GM12878 (cell line): ENCODE results near the gene SLC16A10. TPM values are rescaled to one million over a fixed set of nuclear protein-coding genes. Genes with fewer than 3 reads are reported as not detected.

Source experiments
- ATAC-seq: fragments of 200-7000 bp; cut with Tn5 transposase; 3 replicates; pipeline ENCODE4 v1.9.1; 2020; ENCODE audit warnings: mild to moderate bottlenecking, moderate library complexity
- BruUV-seq: library from RNA; stranded (reverse); fragments of 400-500 nt; replicated peaks from 2 replicates; lab custom pipeline; 2021; lab: Mats Ljungman, UMichigan
- CTCF ChIA-PET: fragments of 300-600 bp; sonication (Branson Sonifier 250); formaldehyde crosslinking; extraction: SDS; loops from one replicate; lab custom pipeline; 2021; ENCODE audit warnings: inconsistent platforms; lab: Yijun Ruan, JAX
- POLR2A ChIA-PET: fragments of 350-600 bp; formaldehyde crosslinking; extraction: SDS; loops from one replicate; lab custom pipeline; 2021; ENCODE audit warnings: inconsistent platforms; lab: Charles Lee
- RAD21 ChIA-PET: fragments of 300-600 bp; sonication (Branson Sonifier 250); formaldehyde crosslinking; loops from one replicate; lab custom pipeline; 2023; ENCODE audit warnings: antibody characterized with exemption; ENCODE audit not compliant: unreplicated experiment; lab: Charles Lee
- SMC1A ChIA-PET: fragments of 300-600 bp; sonication (Branson Sonifier 250); formaldehyde crosslinking; loops from one replicate; lab custom pipeline; 2023; ENCODE audit not compliant: unreplicated experiment, uncharacterized antibody; lab: Charles Lee
- DNase-seq: peaks from one replicate; pipeline ENCODE4 v3.0.0-alpha.2; 2011; ENCODE audit warnings: low read depth, low spot score
- FAIRE-seq: peaks from 3 replicates; lab custom pipeline; 2011; peaks lifted over from hg19 to GRCh38; lab: Jason Lieb, UNC
- H2AFZ ChIP-seq: 2 replicates; pipeline ENCODE4 v1.6.0; 2011; ENCODE audit warnings: low read depth, low read length, control low read depth; ENCODE audit not compliant: control insufficient read depth
- H3K27ac ChIP-seq: 2 replicates; pipeline ENCODE4 v1.5.1; 2011; ENCODE audit warnings: control low read depth; ENCODE audit not compliant: control insufficient read depth, insufficient read depth
- H3K27me3 ChIP-seq, 2 experiments: replicated peaks in 1 of 2; 2 replicates each; pipeline versions ENCODE4 v1.6.0 to v1.6.1; 2011; ENCODE audit warnings: low read length in 1 of 2; ENCODE audit not compliant: control insufficient read depth in 2 of 2, insufficient read depth in 2 of 2
- H3K36me3 ChIP-seq, 2 experiments: 2 replicates each; pipeline ENCODE4 v1.5.1; 2011; ENCODE audit warnings: low read length in 1 of 2; ENCODE audit not compliant: control insufficient read depth in 2 of 2, insufficient read depth in 2 of 2
- H3K4me1 ChIP-seq: 2 replicates; pipeline ENCODE4 v1.6.1; 2011; ENCODE audit warnings: mild to moderate bottlenecking, low read length, moderate library complexity, mixed read lengths; ENCODE audit not compliant: control insufficient read depth, insufficient read depth
- H3K4me2 ChIP-seq: 2 replicates; pipeline ENCODE4 v1.6.0; 2011; ENCODE audit warnings: control low read depth; ENCODE audit not compliant: control insufficient read depth, insufficient read depth
- H3K4me3 ChIP-seq: fragments of 200-600 bp; sonication (generic); 2 replicates; pipeline ENCODE4 v1.5.1; 2016
- H3K79me2 ChIP-seq: 2 replicates; pipeline ENCODE4 v1.6.0; 2011; ENCODE audit warnings: low read length; ENCODE audit not compliant: control insufficient read depth, insufficient read depth
- H3K9ac ChIP-seq: 2 replicates; pipeline ENCODE4 v1.8.0; 2011; ENCODE audit warnings: low read length, control low read depth, mixed read lengths; ENCODE audit not compliant: control insufficient read depth, insufficient read depth
- H3K9me3 ChIP-seq: replicated peaks from 3 replicates; pipeline ENCODE4 v1.5.1; 2011; ENCODE audit warnings: mild to moderate bottlenecking, low read length; ENCODE audit not compliant: control insufficient read depth, insufficient read depth
- H4K20me1 ChIP-seq: 2 replicates; pipeline ENCODE4 v1.6.0; 2011; ENCODE audit not compliant: control insufficient read depth, insufficient read depth
- ATF7 ChIP-seq: fragments of 450-650 bp; IDR thresholded peaks from 2 replicates; pipeline ENCODE4 v1.6.1; 2016; ENCODE audit warnings: low read depth, mild to moderate bottlenecking
- DPF2 ChIP-seq: fragments of 450-650 bp; IDR thresholded peaks from 2 replicates; pipeline ENCODE4 v1.6.1; 2017; ENCODE audit warnings: mild to moderate bottlenecking
- ETV6 ChIP-seq, 2 experiments: fragments of 450-650 bp in 1 of 2; IDR thresholded peaks in 1 of 2; conservative IDR thresholded peaks in 1 of 2; 2 replicates each; pipeline ENCODE4 v1.6.1; 2014; ENCODE audit warnings: antibody characterized with exemption in 1 of 2, borderline replicate concordance in 1 of 2, low read depth in 1 of 2, mild to moderate bottlenecking in 1 of 2, moderate library complexity in 1 of 2
- EZH2 ChIP-seq: IDR thresholded peaks from 2 replicates; pipeline ENCODE4 v1.6.1; 2012; ENCODE audit warnings: low read depth, mild to moderate bottlenecking, control low read depth, inconsistent platforms, low read length, borderline replicate concordance; ENCODE audit not compliant: control insufficient read depth
- HSF1 ChIP-seq: fragments of 150-350 bp; IDR thresholded peaks from 2 replicates; pipeline ENCODE4 v1.6.1; 2014; ENCODE audit warnings: mild to moderate bottlenecking, low read depth, low read length
- JUNB ChIP-seq: IDR thresholded peaks from 2 replicates; pipeline ENCODE4 v1.6.1; 2016; ENCODE audit warnings: antibody characterized with exemption, mild to moderate bottlenecking
- LARP7 ChIP-seq: fragments of 450-650 bp; IDR thresholded peaks from 2 replicates; pipeline ENCODE4 v1.6.1; 2017; ENCODE audit warnings: mild to moderate bottlenecking
- MTA2 ChIP-seq: fragments of 450-650 bp; IDR thresholded peaks from 2 replicates; pipeline ENCODE4 v1.6.1; 2016; ENCODE audit warnings: low read depth, mild to moderate bottlenecking, moderate library complexity
- POLR2AphosphoS5 ChIP-seq: IDR thresholded peaks from 2 replicates; pipeline ENCODE4 v1.6.1; 2011; ENCODE audit warnings: mild to moderate bottlenecking, low read length, inconsistent platforms
- RBBP5 ChIP-seq: fragments of 200-600 bp; sonication (generic); conservative IDR thresholded peaks from 2 replicates; pipeline ENCODE4 v1.6.1; 2016
- SMAD5 ChIP-seq: IDR thresholded peaks from 2 replicates; pipeline ENCODE4 v1.6.1; 2016; ENCODE audit warnings: antibody characterized with exemption, low read depth
- SRF ChIP-seq, 2 experiments: IDR thresholded peaks; 2 replicates each; pipeline ENCODE4 v1.6.1; 2011; ENCODE audit warnings: low read depth in 2 of 2, low read length in 2 of 2, mild to moderate bottlenecking in 1 of 2, moderate library complexity in 1 of 2
- SUPT20H ChIP-seq: IDR thresholded peaks from 2 replicates; pipeline ENCODE4 v1.6.1; 2011; ENCODE audit warnings: low read depth, mild to moderate bottlenecking, low read length, moderate library complexity, borderline replicate concordance; ENCODE audit not compliant: control insufficient read depth
- TBL1XR1 ChIP-seq: IDR thresholded peaks from 2 replicates; pipeline ENCODE4 v1.6.1; 2012; ENCODE audit warnings: low read depth, low read length, improper control_type of control experiment
- TCF3 ChIP-seq: IDR thresholded peaks from 2 replicates; pipeline ENCODE4 v1.6.1; 2012; ENCODE audit warnings: low read depth, mild to moderate bottlenecking, low read length, borderline replicate concordance; ENCODE audit not compliant: insufficient read depth
- USF2 ChIP-seq: IDR thresholded peaks from 2 replicates; pipeline ENCODE4 v1.6.1; 2011; ENCODE audit warnings: low read depth, low read length, improper control_type of control experiment, borderline replicate concordance
- ZBTB4 ChIP-seq: fragments of 450-650 bp; formaldehyde crosslinking; IDR thresholded peaks from 2 replicates; pipeline ENCODE4 v1.4.0; 2022; ENCODE audit warnings: mild to moderate bottlenecking, moderate library complexity
- WGBS: methylation state at CpG from one replicate; pipeline ENCODE4 v1.1.6; 2016; ENCODE audit warnings: low lambda C conversion rate; ENCODE audit not compliant: insufficient replicate concordance, insufficient coverage; ENCODE audit errors: missing lambda C conversion rate; 5-methylcytosine and 5-hydroxymethylcytosine counted together
- in situ Hi-C: fragments of 300-500 bp; cut with MboI; formaldehyde crosslinking; loops from 9 replicates; pipeline ENCODE4 v1.14.3; 2018; ENCODE audit warnings: mixed read lengths
- intact Hi-C: fragments of 100-400 bp; cut with micrococcal nuclease; formaldehyde crosslinking; loops from one replicate; pipeline ENCODE4 v1.14.2; 2022; ENCODE audit not compliant: unreplicated experiment
- polyA plus RNA-seq, 11 experiments: library from polyadenylated mRNA; depleted of rRNA in 4 of 11; unstranded in 6 of 11; stranded (reverse) in 5 of 11; fragments of >200 nt; fragmentation: Nextera tagmentation in 4 of 11; fragmentation: Illumina TruSeq in 1 of 11; extraction: Ambion mirVana in 4 of 11; extraction: Trizol in 1 of 11; gene quantifications; 1 replicate in 1 of 11; 2 replicates in 10 of 11; pipeline versions ENCODE4 v1.2.1 to v1.2.3, GENCODE V29; 2011 to 2016; ENCODE audit warnings: inconsistent platforms in 2 of 11, missing spikeins in 2 of 11, low read depth in 1 of 11
- total RNA-seq, 4 experiments: library from RNA; depleted of rRNA in 3 of 4; stranded (reverse); fragments of >200 nt in 3 of 4; fragmentation: Illumina TruSeq in 1 of 4; extraction: Trizol in 1 of 4; gene quantifications; 2 replicates each; pipeline versions ENCODE4 v1.2.1 to v1.2.3, GENCODE V29; 2013 to 2021
- TF ChIP-seq, protein P1 (sequence below): IDR thresholded peaks from 2 replicates; pipeline ENCODE4 v1.6.1; 2012; ENCODE audit warnings: low read depth, low read length, improper control_type of control experiment

SLC16A10 gene
- total and polyA plus RNA-seq, 10 of the 15 experiments (the other 5 are each of a cell fraction or from before 2014, with no cell fraction given): 2.3 to 19.0 (median 8.0) TPM

GRCh38 chr6:111041917-111042316 lies 45.4 kb upstream of the SLC16A10 start:
- in situ Hi-C loops (no loop called here), intact Hi-C loops (no loop called here)
- no peak overlapping the region for H2AFZ ChIP-seq
- H3K27ac ChIP-seq: no peak overlapping the region
- DNase-seq (no peak), ATAC-seq (no peak), FAIRE-seq (no peak)
- no TSS peak for BruUV-seq
- 63% methylated on average over 4 of the region's 4 CpGs for WGBS
- no peaks in the 10 kb centered on the region for H3K36me3 ChIP-seq
- CTCF ChIA-PET: interaction anchor here (2.8 kb wide), 1 partner anchor 31 kb away, joined by 9 read pairs; no protein-coding TSS in a partner anchor
- H3K4me2 ChIP-seq: no peak overlapping the region
- no peaks in the 10 kb centered on the region for H3K4me1 ChIP-seq
- no peak overlapping the region for H3K4me3 ChIP-seq
- no peak overlapping the region for H3K9ac ChIP-seq
- H3K79me2 ChIP-seq: no peaks in the 10 kb centered on the region
- H3K9me3 ChIP-seq: no peaks in the 10 kb centered on the region
- TF ChIP-seq HSF1 (no peak), ETV6 (conservative IDR thresholded peaks at IDR 0.05 in 1 of 2, IDR thresholded peaks at IDR 0.05 in 1 of 2; ENCODE audit: borderline replicate concordance in 1 of 2, low read depth in 1 of 2) (no peak), POLR2AphosphoS5 (no peak), LARP7 (no peak), SUPT20H (no peak), DPF2 (no peak), ZBTB4 (CRISPR knock-in tag) (no peak), MTA2 (no peak), SRF (IDR thresholded peaks at IDR 0.05; ENCODE audit: low read depth in 2 of 2, low read length in 2 of 2) (no peak), SMAD5 (no peak), TCF3 (no peak), USF2 (no peak), ATF7 (no peak), JUNB (no peak), RBBP5 (no peak), EZH2 (no peak), TBL1XR1 (no peak)
- TF ChIP-seq, protein P1, sequence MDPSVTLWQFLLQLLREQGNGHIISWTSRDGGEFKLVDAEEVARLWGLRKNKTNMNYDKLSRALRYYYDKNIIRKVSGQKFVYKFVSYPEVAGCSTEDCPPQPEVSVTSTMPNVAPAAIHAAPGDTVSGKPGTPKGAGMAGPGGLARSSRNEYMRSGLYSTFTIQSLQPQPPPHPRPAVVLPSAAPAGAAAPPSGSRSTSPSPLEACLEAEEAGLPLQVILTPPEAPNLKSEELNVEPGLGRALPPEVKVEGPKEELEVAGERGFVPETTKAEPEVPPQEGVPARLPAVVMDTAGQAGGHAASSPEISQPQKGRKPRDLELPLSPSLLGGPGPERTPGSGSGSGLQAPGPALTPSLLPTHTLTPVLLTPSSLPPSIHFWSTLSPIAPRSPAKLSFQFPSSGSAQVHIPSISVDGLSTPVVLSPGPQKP: no peak
- SMC1A ChIA-PET: interaction anchor here (0.6 to 0.7 kb wide), 2 partner anchors 47 to 118 kb away, joined by 3 to 4 read pairs; no protein-coding TSS in a partner anchor
- RAD21 ChIA-PET: no interaction called here
- no peaks in the 10 kb centered on the region for H4K20me1 ChIP-seq
- POLR2A ChIA-PET: interaction anchor here (0.6 kb wide), 1 partner anchor 600 kb away, joined by 3 read pairs; no protein-coding TSS in a partner anchor
- H3K27me3 ChIP-seq: no peaks in the 10 kb centered on the region
